Panc1 (cell line): ENCODE results near the gene HADHA. TPM values are rescaled to one million over a fixed set of nuclear protein-coding genes. Genes with fewer than 3 reads are reported as not detected.
A peak's percentile ranks its signal among the peaks of the same experiment; 100 is the strongest.

Experiments used
- ATAC-seq: fragments of 200-7000 bp; cut with Tn5 transposase; 2 replicates; pipeline ENCODE4 v1.9.1; 2020; ENCODE audit warnings: mild to moderate bottlenecking, moderate library complexity
- BruUV-seq: library from RNA; stranded (reverse); fragments of 400-500 nt; replicated peaks from 2 replicates; lab custom pipeline; 2021; lab: Mats Ljungman, UMichigan
- CTCF ChIA-PET: fragments of 300-600 bp; sonication (Branson Sonifier 250); formaldehyde crosslinking; loops from one replicate; lab custom pipeline; 2022; ENCODE audit warnings: antibody characterized with exemption; lab: Charles Lee
- POLR2A ChIA-PET: fragments of 300-600 bp; sonication (Branson Sonifier 250); formaldehyde crosslinking; loops from one replicate; lab custom pipeline; 2022; ENCODE audit warnings: antibody characterized with exemption; lab: Charles Lee
- DNase-seq: peaks from one replicate; pipeline ENCODE4 v3.0.0-alpha.2; 2010; ENCODE audit warnings: low read depth, low spot score
- H3K27ac ChIP-seq: 2 replicates; pipeline ENCODE4 v1.5.1; 2011; ENCODE audit warnings: mild to moderate bottlenecking, low read length, inconsistent platforms
- H3K27me3 ChIP-seq: fragments of 200-500 bp; sonication (Bioruptor generic); 2 replicates; pipeline ENCODE4 v1.6.0; 2014; ENCODE audit warnings: low read length, inconsistent platforms; ENCODE audit not compliant: control insufficient read depth, insufficient read depth
- H3K36me3 ChIP-seq: fragments of 200-500 bp; sonication (Bioruptor generic); 2 replicates; pipeline ENCODE4 v1.5.1; 2014; ENCODE audit warnings: inconsistent platforms, mild to moderate bottlenecking, low read length, moderate library complexity; ENCODE audit not compliant: control insufficient read depth, insufficient read depth
- H3K4me1 ChIP-seq: 2 replicates; pipeline ENCODE4 v1.5.1; 2011; ENCODE audit warnings: inconsistent platforms, mild to moderate bottlenecking, low read length, moderate library complexity; ENCODE audit not compliant: control insufficient read depth, insufficient read depth
- H3K4me3 ChIP-seq, 2 experiments: 2 replicates each; pipeline ENCODE4 v1.5.1; 2011 to 2012; ENCODE audit warnings: low read depth in 2 of 2, low read length in 2 of 2, mild to moderate bottlenecking in 2 of 2, inconsistent platforms in 1 of 2, moderate library complexity in 1 of 2
- H3K9me3 ChIP-seq: fragments of 200-500 bp; sonication (Bioruptor generic); 2 replicates; pipeline ENCODE4 v1.5.1; 2014; ENCODE audit warnings: low read depth, mild to moderate bottlenecking, inconsistent platforms, low read length, moderate library complexity; ENCODE audit not compliant: control insufficient read depth, insufficient read depth
- POLR2AphosphoS5 ChIP-seq: IDR thresholded peaks from 2 replicates; pipeline ENCODE4 v1.6.1; 2012; ENCODE audit warnings: mild to moderate bottlenecking, low read depth, low read length, moderate library complexity
- SIN3A ChIP-seq: IDR thresholded peaks from 2 replicates; pipeline ENCODE4 v1.6.1; 2012; ENCODE audit warnings: low read depth, mild to moderate bottlenecking, low read length, moderate library complexity, borderline replicate concordance; ENCODE audit not compliant: insufficient read depth
- TCF7L2 ChIP-seq: IDR thresholded peaks from 2 replicates; pipeline ENCODE4 v1.6.1; 2011; ENCODE audit warnings: mild to moderate bottlenecking, low read depth, low read length, inconsistent platforms
- in situ Hi-C: cut with HindIII; loops from 2 replicates; pipeline ENCODE4 v1.10.0; 2016; ENCODE audit warnings: low sequenced_read_pairs, low pct_unique_long_range_greater_than_20kb
- intact Hi-C: fragments of 100-400 bp; cut with micrococcal nuclease; formaldehyde crosslinking; loops from one replicate; pipeline ENCODE4 v1.10.0; 2022; ENCODE audit not compliant: unreplicated experiment
- total RNA-seq: library from RNA; stranded (reverse); gene quantifications from one replicate; pipeline ENCODE4 v1.2.1, GENCODE V29; 2021; ENCODE audit not compliant: unreplicated experiment
- TF ChIP-seq, protein P1 (sequence below), 2 experiments: IDR thresholded peaks; 2 replicates each; pipeline ENCODE4 v1.6.1; 2011 to 2012; ENCODE audit warnings: low read depth in 2 of 2, control low read depth in 1 of 2, low read length in 1 of 2, mild to moderate bottlenecking in 1 of 2, moderate library complexity in 1 of 2; ENCODE audit not compliant: insufficient read depth in 1 of 2
- TF ChIP-seq, protein P2 (sequence below): fragments of 450-650 bp; IDR thresholded peaks from 2 replicates; pipeline ENCODE4 v1.5.1; 2017; ENCODE audit warnings: mild to moderate bottlenecking

The HADHA gene
- total RNA-seq, 1 experiment from 2014 or later: 148 TPM

DNA sequence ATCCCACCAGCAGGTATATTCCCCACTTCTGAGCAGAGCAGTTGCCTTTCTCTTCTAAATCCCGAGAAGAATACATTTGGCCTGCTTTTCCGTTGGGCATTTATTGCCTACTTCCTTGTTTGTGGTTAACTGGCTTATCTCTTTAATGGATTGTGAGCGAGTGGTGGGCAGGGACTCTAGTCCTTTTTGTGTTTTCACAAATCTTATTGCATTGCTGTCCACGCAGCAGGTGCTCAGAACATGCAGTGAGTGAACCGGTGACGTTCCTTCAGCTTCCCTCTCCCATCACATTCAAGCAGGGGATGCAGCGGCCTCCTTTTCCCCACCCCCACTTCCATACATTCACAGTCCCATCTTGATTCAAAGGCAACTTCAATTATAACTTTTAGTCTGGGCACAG is 100.4 kb downstream of the HADHA start:
- no TSS peak for BruUV-seq
- Histone ChIP-seq H3K27ac (peak overlapping the region; percentile 13; the same call in 1 of the 2 replicates), H3K9me3 (no peaks in the 10 kb centered on the region), H3K4me3 (no peak overlapping the region), H3K4me1 (peaks cover 15% of the 10 kb centered on the region), H3K36me3 (no peaks in the 10 kb centered on the region), H3K27me3 (no peaks in the 10 kb centered on the region)
- TF ChIP-seq, protein P1, sequence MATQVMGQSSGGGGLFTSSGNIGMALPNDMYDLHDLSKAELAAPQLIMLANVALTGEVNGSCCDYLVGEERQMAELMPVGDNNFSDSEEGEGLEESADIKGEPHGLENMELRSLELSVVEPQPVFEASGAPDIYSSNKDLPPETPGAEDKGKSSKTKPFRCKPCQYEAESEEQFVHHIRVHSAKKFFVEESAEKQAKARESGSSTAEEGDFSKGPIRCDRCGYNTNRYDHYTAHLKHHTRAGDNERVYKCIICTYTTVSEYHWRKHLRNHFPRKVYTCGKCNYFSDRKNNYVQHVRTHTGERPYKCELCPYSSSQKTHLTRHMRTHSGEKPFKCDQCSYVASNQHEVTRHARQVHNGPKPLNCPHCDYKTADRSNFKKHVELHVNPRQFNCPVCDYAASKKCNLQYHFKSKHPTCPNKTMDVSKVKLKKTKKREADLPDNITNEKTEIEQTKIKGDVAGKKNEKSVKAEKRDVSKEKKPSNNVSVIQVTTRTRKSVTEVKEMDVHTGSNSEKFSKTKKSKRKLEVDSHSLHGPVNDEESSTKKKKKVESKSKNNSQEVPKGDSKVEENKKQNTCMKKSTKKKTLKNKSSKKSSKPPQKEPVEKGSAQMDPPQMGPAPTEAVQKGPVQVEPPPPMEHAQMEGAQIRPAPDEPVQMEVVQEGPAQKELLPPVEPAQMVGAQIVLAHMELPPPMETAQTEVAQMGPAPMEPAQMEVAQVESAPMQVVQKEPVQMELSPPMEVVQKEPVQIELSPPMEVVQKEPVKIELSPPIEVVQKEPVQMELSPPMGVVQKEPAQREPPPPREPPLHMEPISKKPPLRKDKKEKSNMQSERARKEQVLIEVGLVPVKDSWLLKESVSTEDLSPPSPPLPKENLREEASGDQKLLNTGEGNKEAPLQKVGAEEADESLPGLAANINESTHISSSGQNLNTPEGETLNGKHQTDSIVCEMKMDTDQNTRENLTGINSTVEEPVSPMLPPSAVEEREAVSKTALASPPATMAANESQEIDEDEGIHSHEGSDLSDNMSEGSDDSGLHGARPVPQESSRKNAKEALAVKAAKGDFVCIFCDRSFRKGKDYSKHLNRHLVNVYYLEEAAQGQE (IDR thresholded peaks at IDR 0.05; ENCODE audit: insufficient read depth in 1 of 2, low read depth in 2 of 2, low read length in 1 of 2): no peak
- TF ChIP-seq, protein P2, sequence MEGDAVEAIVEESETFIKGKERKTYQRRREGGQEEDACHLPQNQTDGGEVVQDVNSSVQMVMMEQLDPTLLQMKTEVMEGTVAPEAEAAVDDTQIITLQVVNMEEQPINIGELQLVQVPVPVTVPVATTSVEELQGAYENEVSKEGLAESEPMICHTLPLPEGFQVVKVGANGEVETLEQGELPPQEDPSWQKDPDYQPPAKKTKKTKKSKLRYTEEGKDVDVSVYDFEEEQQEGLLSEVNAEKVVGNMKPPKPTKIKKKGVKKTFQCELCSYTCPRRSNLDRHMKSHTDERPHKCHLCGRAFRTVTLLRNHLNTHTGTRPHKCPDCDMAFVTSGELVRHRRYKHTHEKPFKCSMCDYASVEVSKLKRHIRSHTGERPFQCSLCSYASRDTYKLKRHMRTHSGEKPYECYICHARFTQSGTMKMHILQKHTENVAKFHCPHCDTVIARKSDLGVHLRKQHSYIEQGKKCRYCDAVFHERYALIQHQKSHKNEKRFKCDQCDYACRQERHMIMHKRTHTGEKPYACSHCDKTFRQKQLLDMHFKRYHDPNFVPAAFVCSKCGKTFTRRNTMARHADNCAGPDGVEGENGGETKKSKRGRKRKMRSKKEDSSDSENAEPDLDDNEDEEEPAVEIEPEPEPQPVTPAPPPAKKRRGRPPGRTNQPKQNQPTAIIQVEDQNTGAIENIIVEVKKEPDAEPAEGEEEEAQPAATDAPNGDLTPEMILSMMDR: no peak
- TF ChIP-seq TCF7L2 (no peak), SIN3A (no peak), POLR2AphosphoS5 (no peak)
- DNase-seq (no peak), ATAC-seq (no peak)
- ChIA-PET CTCF (interaction anchor here (0.7 kb wide), 1 partner anchor 75 kb away, joined by 4 read pairs; no protein-coding TSS in a partner anchor), POLR2A (no interaction called here)
- intact Hi-C loops (loop anchor here (5.0 kb wide), 1 partner anchor 57 kb away; no protein-coding TSS in a partner anchor), in situ Hi-C loops (no loop called here)

DNA sequence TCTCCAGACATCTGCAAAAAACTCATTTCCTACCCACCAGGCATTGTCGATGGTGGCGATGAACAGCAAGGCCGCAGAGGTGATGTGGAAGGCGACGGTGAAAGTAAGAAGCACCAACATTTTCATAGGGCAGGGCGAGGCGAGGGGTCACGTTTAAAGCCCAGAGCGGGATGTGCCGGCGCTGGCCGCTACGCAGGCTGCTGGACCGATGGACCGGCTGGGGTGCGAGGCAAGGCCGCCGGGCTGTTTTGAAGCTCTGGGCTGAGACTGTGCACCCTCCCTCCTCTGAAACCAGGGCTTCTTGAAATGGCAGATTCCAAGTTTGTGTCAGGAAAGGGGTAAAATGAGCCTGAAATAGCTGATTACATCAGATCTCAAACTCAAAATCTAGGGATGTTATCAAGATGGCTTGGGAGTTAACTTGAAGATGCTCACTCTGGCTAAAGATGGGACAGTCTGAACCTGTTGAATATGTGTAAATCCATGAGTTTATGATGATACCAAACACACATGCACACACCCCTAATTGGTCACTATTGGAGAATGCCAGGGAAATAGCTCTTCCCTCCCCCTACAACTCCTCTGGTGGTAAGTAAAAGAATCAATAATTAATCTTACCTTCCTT is 103.2 kb downstream of the HADHA start:
- ChIA-PET POLR2A (no interaction called here), CTCF (interaction anchor here (0.6 kb wide), 1 partner anchor 34 kb away, joined by 6 read pairs; no protein-coding TSS in a partner anchor)
- peaks cover 2% of the 10 kb centered on the region; the same call in 1 of the 2 replicates for H3K36me3 ChIP-seq
- no TSS peak for BruUV-seq
- no peaks in the 10 kb centered on the region for H3K27me3 ChIP-seq
- ATAC-seq (no peak), DNase-seq (no peak)
- in situ Hi-C loops: no loop called here
- H3K27ac ChIP-seq: no peak overlapping the region
- peaks cover 15% of the 10 kb centered on the region for H3K4me1 ChIP-seq
- H3K4me3 ChIP-seq: no peak overlapping the region
- no peaks in the 10 kb centered on the region for H3K9me3 ChIP-seq
- intact Hi-C loops: loop anchor here (5.0 kb wide), 1 partner anchor 54 kb away; no protein-coding TSS in a partner anchor
- no peak for TF ChIP-seq TCF7L2
- TF ChIP-seq, protein P2: no peak
- no peak for TF ChIP-seq SIN3A
- TF ChIP-seq POLR2AphosphoS5: no peak
- TF ChIP-seq, protein P1 (IDR thresholded peaks at IDR 0.05; ENCODE audit: insufficient read depth in 1 of 2, low read depth in 2 of 2, low read length in 1 of 2): no peak
